ENCODE measurements around the gene SMC1B.

DNA sequence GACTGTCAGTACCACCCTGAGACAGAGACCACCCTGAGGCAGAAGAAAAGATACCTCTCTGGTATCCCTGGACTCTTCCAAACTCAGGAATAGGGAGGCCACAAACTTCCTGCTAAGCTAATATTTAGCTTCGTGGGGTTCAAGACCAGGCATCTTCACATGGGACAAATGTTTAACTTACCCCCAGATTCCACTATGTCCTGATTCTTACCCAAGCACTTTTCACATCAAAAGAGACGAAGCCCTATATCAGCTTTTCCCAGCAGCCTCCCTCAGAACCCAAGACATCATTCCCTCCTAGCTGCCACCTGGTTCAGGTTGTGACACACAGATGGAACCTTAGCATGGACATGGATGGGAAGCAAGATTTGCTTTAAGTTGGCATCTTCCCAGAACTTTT is 32.1 kb downstream of the SMC1B start:
- TF ChIP-seq CBX2 (IDR thresholded peaks at IDR 0.05; ENCODE audit: borderline replicate concordance, low read depth) = no peak
- TF ChIP-seq PBX3 (IDR thresholded peaks at IDR 0.05) = no peak
- TF ChIP-seq, protein P1, sequence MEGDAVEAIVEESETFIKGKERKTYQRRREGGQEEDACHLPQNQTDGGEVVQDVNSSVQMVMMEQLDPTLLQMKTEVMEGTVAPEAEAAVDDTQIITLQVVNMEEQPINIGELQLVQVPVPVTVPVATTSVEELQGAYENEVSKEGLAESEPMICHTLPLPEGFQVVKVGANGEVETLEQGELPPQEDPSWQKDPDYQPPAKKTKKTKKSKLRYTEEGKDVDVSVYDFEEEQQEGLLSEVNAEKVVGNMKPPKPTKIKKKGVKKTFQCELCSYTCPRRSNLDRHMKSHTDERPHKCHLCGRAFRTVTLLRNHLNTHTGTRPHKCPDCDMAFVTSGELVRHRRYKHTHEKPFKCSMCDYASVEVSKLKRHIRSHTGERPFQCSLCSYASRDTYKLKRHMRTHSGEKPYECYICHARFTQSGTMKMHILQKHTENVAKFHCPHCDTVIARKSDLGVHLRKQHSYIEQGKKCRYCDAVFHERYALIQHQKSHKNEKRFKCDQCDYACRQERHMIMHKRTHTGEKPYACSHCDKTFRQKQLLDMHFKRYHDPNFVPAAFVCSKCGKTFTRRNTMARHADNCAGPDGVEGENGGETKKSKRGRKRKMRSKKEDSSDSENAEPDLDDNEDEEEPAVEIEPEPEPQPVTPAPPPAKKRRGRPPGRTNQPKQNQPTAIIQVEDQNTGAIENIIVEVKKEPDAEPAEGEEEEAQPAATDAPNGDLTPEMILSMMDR (IDR thresholded peaks at IDR 0.05) = no peak
- no peak for TF ChIP-seq POLR2A (IDR thresholded peaks at IDR 0.05; ENCODE audit: low read length)
- no peak for TF ChIP-seq BHLHE40 (IDR thresholded peaks at IDR 0.05; ENCODE audit: low read depth, low read length)
- TF ChIP-seq CEBPB (IDR thresholded peaks at IDR 0.05) = no peak

Data from A549 (cell line).